ENCODE data around the gene NSD2. TPM values are rescaled to one million over a fixed set of nuclear protein-coding genes. Genes with fewer than 3 reads are reported as not detected.

NSD2 gene
- total and polyA plus RNA-seq, 9 of the 15 experiments (the other 6 are each of a cell fraction or from before 2014, with no cell fraction given): 6.4 to 126 (median 58.8) TPM

GRCh38 chr4:1822568-1823544 is 48.3 kb upstream of the NSD2 start:
- intact Hi-C loops (cut with micrococcal nuclease) (no loop called here), in situ Hi-C loops (cut with MboI) (no loop called here)
- Histone ChIP-seq H3K9ac (ENCODE audit: insufficient read depth in 1 of 2, low read depth in 2 of 2, low read length in 2 of 2) (peak overlapping the region in 1 of 2 experiments; percentile 40; a peak in 2 of 4 replicates), H3K27me3 (ENCODE audit: control insufficient read depth in 2 of 2, insufficient read depth in 2 of 2, low read length in 2 of 2) (no peaks in the 10 kb centered on the region), H3K36me3 (ENCODE audit: control insufficient read depth, insufficient read depth, low read length) (peaks cover 88% of the 10 kb centered on the region; the same call in 2 of the 3 replicates), H3K9me3 (replicated peaks; ENCODE audit: control insufficient read depth, insufficient read depth, low read depth, low read length) (no peaks in the 10 kb centered on the region), H2AFZ (ENCODE audit: low read depth, low read length) (no peak overlapping the region), H3K4me3 (no peak overlapping the region), H3K27ac (ENCODE audit: extremely low read depth, low read depth, low read length) (no peak overlapping the region), H3K4me2 (ENCODE audit: insufficient read depth, low read length) (no peak overlapping the region), H3K79me2 (ENCODE audit: control insufficient read depth, insufficient read depth, low read length) (no peaks in the 10 kb centered on the region; the same call in 2 of the 3 replicates), H3K9me1 (ENCODE audit: control insufficient read depth, insufficient read depth, low read length) (no peaks in the 10 kb centered on the region), H4K20me1 (replicated peaks; ENCODE audit: control insufficient read depth, insufficient read depth, low read length) (no peaks in the 10 kb centered on the region), H3K4me1 (replicated peaks in 1 of 2; ENCODE audit: control insufficient read depth in 2 of 2, insufficient read depth in 2 of 2, low read length in 2 of 2) (peaks cover 0 to 3% of the 10 kb centered on the region in 2 experiments; a peak in 1 of 5 replicates)
- 89% methylated on average over 21 of the region's 37 CpGs for WGBS (ENCODE audit: insufficient coverage, low coverage, missing lambda C conversion rate)
- no peak for TF ChIP-seq HCFC1 (IDR thresholded peaks at IDR 0.05; ENCODE audit: low read depth, low read length)
- TF ChIP-seq, protein P1, sequence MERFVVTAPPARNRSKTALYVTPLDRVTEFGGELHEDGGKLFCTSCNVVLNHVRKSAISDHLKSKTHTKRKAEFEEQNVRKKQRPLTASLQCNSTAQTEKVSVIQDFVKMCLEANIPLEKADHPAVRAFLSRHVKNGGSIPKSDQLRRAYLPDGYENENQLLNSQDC (CRISPR knock-in tag; IDR thresholded peaks at IDR 0.05): no peak
- TF ChIP-seq NR4A1 (CRISPR knock-in tag; IDR thresholded peaks at IDR 0.05): no peak
- no peak for TF ChIP-seq NR4A1 (tag; IDR thresholded peaks at IDR 0.05)
- TF ChIP-seq, protein P2, sequence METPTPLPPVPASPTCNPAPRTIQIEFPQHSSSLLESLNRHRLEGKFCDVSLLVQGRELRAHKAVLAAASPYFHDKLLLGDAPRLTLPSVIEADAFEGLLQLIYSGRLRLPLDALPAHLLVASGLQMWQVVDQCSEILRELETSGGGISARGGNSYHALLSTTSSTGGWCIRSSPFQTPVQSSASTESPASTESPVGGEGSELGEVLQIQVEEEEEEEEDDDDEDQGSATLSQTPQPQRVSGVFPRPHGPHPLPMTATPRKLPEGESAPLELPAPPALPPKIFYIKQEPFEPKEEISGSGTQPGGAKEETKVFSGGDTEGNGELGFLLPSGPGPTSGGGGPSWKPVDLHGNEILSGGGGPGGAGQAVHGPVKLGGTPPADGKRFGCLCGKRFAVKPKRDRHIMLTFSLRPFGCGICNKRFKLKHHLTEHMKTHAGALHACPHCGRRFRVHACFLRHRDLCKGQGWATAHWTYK (CRISPR knock-in tag; IDR thresholded peaks at IDR 0.05): no peak
- no peak for TF ChIP-seq POLR2H (tag; IDR thresholded peaks at IDR 0.05; ENCODE audit: low read depth)
- TF ChIP-seq TEAD4 (IDR thresholded peaks at IDR 0.05; ENCODE audit: low read length): no peak
- TF ChIP-seq TEAD4 (CRISPR knock-in tag; IDR thresholded peaks at IDR 0.05; ENCODE audit: borderline replicate concordance): no peak
- TF ChIP-seq ZSCAN29 (IDR thresholded peaks at IDR 0.05): no peak
- 0 out of 2 replicates have a peak, but pooled peaks have one; percentile 33 for TF ChIP-seq POLR2G (IDR thresholded peaks at IDR 0.05; ENCODE audit: low read depth, low read length)
- no peak for DNase-seq (ENCODE audit: extremely low read depth in 1 of 4, low spot score in 3 of 4)
- ChIA-PET POLR2A (no interaction called here), CTCF (ENCODE audit: low intra/inter-chr PET ratio) (no interaction called here)
- no peak for ATAC-seq
- no peak for FAIRE-seq
- BruUV-seq (replicated peaks): no TSS peak

All from K562 (cell line).